Thymus (tissue), 11 donors: ENCODE results near the gene EYS. TPM values are rescaled to one million over a fixed set of nuclear protein-coding genes. Genes with fewer than 3 reads are reported as not detected.

Experiments
- DNase-seq, 9 donors: peaks; one replicate each; pipeline ENCODE4 v3.0.0-alpha.2; 2013; ENCODE audit warnings: low spot score in 9 of 9, low read depth in 6 of 9, missing footprints in 1 of 9
- H3K27ac ChIP-seq, 2 donors: one replicate each; pipeline ENCODE4 v1.5.1; 2013; ENCODE audit warnings: control low read depth in 1 of 2, low read depth in 1 of 2, low read length in 1 of 2, mild to moderate bottlenecking in 1 of 2, moderate library complexity in 1 of 2
- H3K27me3 ChIP-seq, 2 donors: one replicate each; pipeline ENCODE4 v1.5.1; 2013; ENCODE audit warnings: low read length in 1 of 2; ENCODE audit not compliant: control insufficient read depth in 2 of 2, insufficient read depth in 1 of 2
- H3K36me3 ChIP-seq, 2 donors: one replicate each; pipeline ENCODE4 v1.5.1; 2013; ENCODE audit warnings: low read length in 1 of 2, mild to moderate bottlenecking in 1 of 2, moderate library complexity in 1 of 2; ENCODE audit not compliant: control insufficient read depth in 2 of 2, insufficient read depth in 2 of 2
- H3K4me1 ChIP-seq, 2 donors: one replicate each; pipeline ENCODE4 v1.5.1; 2013; ENCODE audit warnings: low read length in 2 of 2; ENCODE audit not compliant: control insufficient read depth in 2 of 2, insufficient read depth in 2 of 2
- H3K4me3 ChIP-seq, 2 donors: one replicate each; pipeline ENCODE4 v1.5.1; 2013; ENCODE audit warnings: low read length in 2 of 2, control low read depth in 1 of 2, mild to moderate bottlenecking in 1 of 2
- H3K9me3 ChIP-seq, 2 donors: one replicate each; pipeline ENCODE4 v1.5.1; 2013; ENCODE audit warnings: low read length in 1 of 2, mild to moderate bottlenecking in 1 of 2; ENCODE audit not compliant: control insufficient read depth in 2 of 2, insufficient read depth in 1 of 2
- WGBS: extraction: QIAGEN DNeasy Blood & Tissue Kit; methylation state at CpG from one replicate; pipeline ENCODE4 v1.1.7; 2013; 5-methylcytosine and 5-hydroxymethylcytosine counted together
- polyA plus RNA-seq: library from polyadenylated mRNA; stranded (reverse); fragments of 200-250 nt; gene quantifications from one replicate; pipeline ENCODE4 v1.2.3, GENCODE V29; 2013
- total RNA-seq: library from RNA; stranded (reverse); fragments of 120-200 nt; gene quantifications from one replicate; pipeline ENCODE4 v1.2.4, GENCODE V29; 2013
- donor health status: healthy.

Gene EYS
- total and polyA plus RNA-seq, 2 donors = 0.05 to 0.28 TPM

GRCh38 chr6:64000818-64001491, 1706.1 kb downstream of the EYS start:
- WGBS = 96% methylated on average over 5 of the region's 5 CpGs
- DNase-seq = no peak
- H3K9me3 ChIP-seq = no peaks in the 10 kb centered on the region
- H3K27me3 ChIP-seq = no peaks in the 10 kb centered on the region
- H3K36me3 ChIP-seq = no peaks in the 10 kb centered on the region
- no peak overlapping the region for H3K27ac ChIP-seq
- no peak overlapping the region for H3K4me3 ChIP-seq
- H3K4me1 ChIP-seq = no peaks in the 10 kb centered on the region

GRCh38 chr6:63999613-64000012, 1707.4 kb downstream of the EYS start:
- Histone ChIP-seq H3K4me3 (no peak overlapping the region), H3K36me3 (no peaks in the 10 kb centered on the region), H3K27ac (no peak overlapping the region), H3K9me3 (no peaks in the 10 kb centered on the region), H3K27me3 (no peaks in the 10 kb centered on the region), H3K4me1 (no peaks in the 10 kb centered on the region)
- 97% methylated on average over 4 of the region's 4 CpGs for WGBS
- DNase-seq = no peak

- Histone ChIP-seq H3K36me3 (no peaks in the 10 kb centered on the region), H3K4me1 (no peaks in the 10 kb centered on the region), H3K27me3 (no peaks in the 10 kb centered on the region), H3K4me3 (no peak overlapping the region), H3K9me3 (no peaks in the 10 kb centered on the region), H3K27ac (no peak overlapping the region)
- no peak for DNase-seq
- WGBS = 95% methylated on average over 3 of the region's 3 CpGs
Observed at GRCh38 chr6:63998991-63999390, 1708.0 kb downstream of the EYS start.

- Histone ChIP-seq H3K27ac (no peak overlapping the region), H3K4me1 (no peaks in the 10 kb centered on the region), H3K27me3 (no peaks in the 10 kb centered on the region), H3K36me3 (no peaks in the 10 kb centered on the region), H3K9me3 (no peaks in the 10 kb centered on the region), H3K4me3 (no peak overlapping the region)
- no peak for DNase-seq
- 90% methylated on average over 1 of the region's 1 CpG for WGBS
Observed at GRCh38 chr6:63997734-63998133, 1709.3 kb downstream of the EYS start.

GRCh38 chr6:63997221-63997620, 1709.8 kb downstream of the EYS start:
- WGBS = 95% methylated on average over 4 of the region's 4 CpGs
- no peaks in the 10 kb centered on the region for H3K27me3 ChIP-seq
- H3K36me3 ChIP-seq = no peaks in the 10 kb centered on the region
- no peak overlapping the region for H3K27ac ChIP-seq
- H3K4me3 ChIP-seq = no peak overlapping the region
- no peak for DNase-seq
- no peaks in the 10 kb centered on the region for H3K9me3 ChIP-seq
- H3K4me1 ChIP-seq = no peaks in the 10 kb centered on the region

GRCh38 chr6:63985223-63985622, 1721.8 kb downstream of the EYS start:
- H3K4me3 ChIP-seq = no peak overlapping the region
- H3K4me1 ChIP-seq = no peaks in the 10 kb centered on the region
- no peaks in the 10 kb centered on the region for H3K36me3 ChIP-seq
- no peaks in the 10 kb centered on the region for H3K27me3 ChIP-seq
- no peaks in the 10 kb centered on the region for H3K9me3 ChIP-seq
- DNase-seq = no peak
- no peak overlapping the region for H3K27ac ChIP-seq
- 80% methylated on average over 3 of the region's 3 CpGs for whole genome bisulfite sequencing

GRCh38 chr6:63975699-63976098, 1731.3 kb downstream of the EYS start:
- no peak overlapping the region for H3K4me3 ChIP-seq
- H3K27me3 ChIP-seq = no peaks in the 10 kb centered on the region
- no peak for DNase-seq
- WGBS = 96% methylated on average over 1 of the region's 1 CpG
- no peaks in the 10 kb centered on the region for H3K9me3 ChIP-seq
- H3K4me1 ChIP-seq = no peaks in the 10 kb centered on the region
- H3K27ac ChIP-seq = no peak overlapping the region
- H3K36me3 ChIP-seq = no peaks in the 10 kb centered on the region

GRCh38 chr6:63968650-63969049, 1738.4 kb downstream of the EYS start:
- H3K27me3 ChIP-seq = no peaks in the 10 kb centered on the region
- no peak for DNase-seq
- WGBS = 90% methylated on average over 2 of the region's 2 CpGs

GRCh38 chr6:63964366-63964765, 1742.7 kb downstream of the EYS start:
- DNase-seq = no peak
- H3K27me3 ChIP-seq = no peaks in the 10 kb centered on the region

More at GRCh38 chr6:63968650-63969049, 1738.4 kb downstream of the EYS start:
- Histone ChIP-seq H3K4me3 (no peak overlapping the region), H3K36me3 (no peaks in the 10 kb centered on the region), H3K27ac (no peak overlapping the region), H3K4me1 (no peaks in the 10 kb centered on the region), H3K9me3 (no peaks in the 10 kb centered on the region)

More at GRCh38 chr6:63964366-63964765, 1742.7 kb downstream of the EYS start:
- Histone ChIP-seq H3K4me1 (no peaks in the 10 kb centered on the region), H3K9me3 (no peaks in the 10 kb centered on the region), H3K36me3 (no peaks in the 10 kb centered on the region), H3K27ac (no peak overlapping the region), H3K4me3 (no peak overlapping the region)
